Gastrocnemius medialis (tissue), 4 donors: ENCODE measurements around the gene LILRB1. TPM values are rescaled to one million over a fixed set of nuclear protein-coding genes. Genes with fewer than 3 reads are reported as not detected.
"Not testable (repeated sequence)": the region's sequence is repeated elsewhere in the genome, so short reads cannot be mapped to it uniquely, and the experiment has no call there.

Experiments
- ATAC-seq, 2 donors: fragments of 150-250 bp; one replicate each; pipeline ENCODE4 v1.9.1; 2016
- DNase-seq, 2 donors: peaks; one replicate each; pipeline ENCODE4 v3.0.0-alpha.2; 2019
- H3K27ac ChIP-seq, 4 donors: fragments of 200-600 bp; sonication (generic); 1 replicate in 1 of 4; 2 replicates in 3 of 4; pipeline ENCODE4 v1.5.1; 2016 to 2018; ENCODE audit warnings: mild to moderate bottlenecking in 2 of 4, moderate library complexity in 1 of 4
- H3K27me3 ChIP-seq, 3 donors: fragments of 200-600 bp; sonication (generic) in 2 of 3; 1 replicate in 1 of 3; 2 replicates in 2 of 3; pipeline versions ENCODE4 v1.5.1 to v1.6.0; 2016 to 2019; ENCODE audit warnings: mild to moderate bottlenecking in 1 of 3, moderate library complexity in 1 of 3
- H3K36me3 ChIP-seq, 2 donors: fragments of 200-600 bp; sonication (generic) in 1 of 2; one replicate each; pipeline ENCODE4 v1.5.1; 2017 to 2018
- H3K4me1 ChIP-seq, 2 donors: fragments of 200-600 bp; sonication (generic) in 1 of 2; one replicate each; pipeline ENCODE4 v1.5.1; 2016 to 2017; ENCODE audit warnings: mild to moderate bottlenecking in 2 of 2
- H3K4me3 ChIP-seq, 4 donors: fragments of 200-600 bp; sonication (generic) in 3 of 4; 1 replicate in 1 of 4; 2 replicates in 3 of 4; pipeline ENCODE4 v1.5.1; 2016 to 2019; ENCODE audit warnings: mild to moderate bottlenecking in 2 of 4
- H3K9me3 ChIP-seq, 3 donors: fragments of 200-600 bp; sonication (generic) in 2 of 3; 1 replicate in 1 of 3; 2 replicates in 2 of 3; pipeline ENCODE4 v1.5.1; 2016 to 2019
- POLR2A ChIP-seq, 2 donors: fragments of 450-650 bp; IDR thresholded peaks; one replicate each; pipeline ENCODE4 v1.6.1; 2017; ENCODE audit warnings: antibody characterized with exemption in 2 of 2, mild to moderate bottlenecking in 2 of 2, moderate library complexity in 2 of 2
- in situ Hi-C, 4 donors: fragments of 200-750 bp; cut with MboI; loops; one replicate each; pipeline versions ENCODE4 v1.15.0 to v1.8.0; 2017; ENCODE audit warnings: low sequenced_read_pairs in 4 of 4
- intact Hi-C: fragments of 100-400 bp; cut with DNase I; formaldehyde crosslinking; loops from one replicate; pipeline ENCODE4 v1.15.1; 2023; ENCODE audit warnings: low total_unique reads
- total RNA-seq, 4 donors: library from RNA; depleted of rRNA; stranded (reverse); fragments of >200 nt; gene quantifications; one replicate each; pipeline versions ENCODE4 v1.1.0 to v1.2.3, GENCODE V29; 2016
- TF ChIP-seq, protein P1 (sequence below), 5 experiments: fragments of 450-650 bp in 3 of 5; fragments of 200-600 bp in 2 of 5; sonication (generic) in 2 of 5; IDR thresholded peaks in 4 of 5; conservative IDR thresholded peaks in 1 of 5; 1 replicate in 4 of 5; 2 replicates in 1 of 5; pipeline ENCODE4 v1.5.1; 2016 to 2019; ENCODE audit warnings: antibody characterized with exemption in 5 of 5, mild to moderate bottlenecking in 3 of 5, moderate library complexity in 3 of 5

The LILRB1 gene
- total RNA-seq, 4 donors from 2014 or later: 0.39 to 0.69 TPM; not detected in 2

- Histone ChIP-seq H3K4me1 (no peaks in the 10 kb centered on the region), H3K27me3 (no peaks in the 10 kb centered on the region), H3K4me3 (no peak overlapping the region), H3K36me3 (no peaks in the 10 kb centered on the region), H3K9me3 (no peaks in the 10 kb centered on the region), H3K27ac (no peak overlapping the region)
- TF ChIP-seq, protein P1, sequence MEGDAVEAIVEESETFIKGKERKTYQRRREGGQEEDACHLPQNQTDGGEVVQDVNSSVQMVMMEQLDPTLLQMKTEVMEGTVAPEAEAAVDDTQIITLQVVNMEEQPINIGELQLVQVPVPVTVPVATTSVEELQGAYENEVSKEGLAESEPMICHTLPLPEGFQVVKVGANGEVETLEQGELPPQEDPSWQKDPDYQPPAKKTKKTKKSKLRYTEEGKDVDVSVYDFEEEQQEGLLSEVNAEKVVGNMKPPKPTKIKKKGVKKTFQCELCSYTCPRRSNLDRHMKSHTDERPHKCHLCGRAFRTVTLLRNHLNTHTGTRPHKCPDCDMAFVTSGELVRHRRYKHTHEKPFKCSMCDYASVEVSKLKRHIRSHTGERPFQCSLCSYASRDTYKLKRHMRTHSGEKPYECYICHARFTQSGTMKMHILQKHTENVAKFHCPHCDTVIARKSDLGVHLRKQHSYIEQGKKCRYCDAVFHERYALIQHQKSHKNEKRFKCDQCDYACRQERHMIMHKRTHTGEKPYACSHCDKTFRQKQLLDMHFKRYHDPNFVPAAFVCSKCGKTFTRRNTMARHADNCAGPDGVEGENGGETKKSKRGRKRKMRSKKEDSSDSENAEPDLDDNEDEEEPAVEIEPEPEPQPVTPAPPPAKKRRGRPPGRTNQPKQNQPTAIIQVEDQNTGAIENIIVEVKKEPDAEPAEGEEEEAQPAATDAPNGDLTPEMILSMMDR (IDR thresholded peaks at IDR 0.05 in 4 of 5, conservative IDR thresholded peaks at IDR 0.05 in 1 of 5): no peak
- in situ Hi-C loops: no loop called here
- ATAC-seq: no peak
- no peak for DNase-seq
- intact Hi-C loops: no loop called here
Measured at GRCh38 chr19:54616057-54616456, 14.2 kb upstream of the LILRB1 start.

DNA sequence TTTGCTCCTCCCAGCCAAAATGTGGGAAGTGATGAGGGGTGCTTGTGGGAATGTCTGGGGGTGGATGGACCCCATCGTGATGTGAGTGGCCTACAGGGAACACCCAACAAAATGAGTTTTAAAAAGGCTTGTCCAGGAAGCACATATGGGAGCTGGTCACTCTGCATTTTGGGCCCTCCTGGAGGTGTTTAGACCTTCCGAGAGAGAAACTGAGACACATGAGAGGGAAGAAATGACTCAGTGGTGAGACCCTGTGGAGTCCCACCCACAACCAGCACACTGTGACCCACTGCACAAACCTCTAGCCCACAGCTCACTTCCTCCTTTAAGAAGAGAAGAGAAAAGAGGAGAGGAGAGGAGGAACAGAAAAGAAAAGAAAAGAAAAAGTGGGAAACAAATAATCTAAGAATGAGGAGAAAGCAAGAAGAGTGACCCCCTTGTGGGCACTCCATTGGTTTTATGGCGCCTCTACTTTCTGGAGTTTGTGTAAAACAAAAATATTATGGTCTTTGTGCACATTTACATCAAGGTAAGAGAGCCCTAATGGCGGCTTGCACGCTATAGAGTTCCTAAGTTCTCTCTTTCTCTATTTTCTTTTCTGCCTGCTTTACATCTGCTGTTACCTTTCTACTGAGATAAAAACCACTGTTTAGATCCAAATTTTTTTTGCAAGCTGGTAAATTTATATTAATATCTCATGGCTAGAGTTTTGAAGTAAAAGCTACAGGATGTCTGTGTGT is 13.3 kb upstream of the LILRB1 start:
- in situ Hi-C loops: no loop called here
- intact Hi-C loops: no loop called here

GRCh38 chr19:54620464-54620863 is 9.8 kb upstream of the LILRB1 start:
- no peak for ATAC-seq
- H3K36me3 ChIP-seq: no peaks in the 10 kb centered on the region
- no peaks in the 10 kb centered on the region for H3K9me3 ChIP-seq
- DNase-seq: no peak
- H3K27ac ChIP-seq: no peak overlapping the region
- no peak overlapping the region for H3K4me3 ChIP-seq
- no peaks in the 10 kb centered on the region for H3K4me1 ChIP-seq
- intact Hi-C loops: no loop called here
- in situ Hi-C loops: no loop called here
- TF ChIP-seq POLR2A (IDR thresholded peaks at IDR 0.05): no peak
- TF ChIP-seq, protein P1 (IDR thresholded peaks at IDR 0.05 in 4 of 5, conservative IDR thresholded peaks at IDR 0.05 in 1 of 5): no peak
- no peaks in the 10 kb centered on the region for H3K27me3 ChIP-seq

More for the DNA sequence above, 13.3 kb upstream of the LILRB1 start:
- Histone ChIP-seq H3K27ac (no peak overlapping the region), H3K36me3 (no peaks in the 10 kb centered on the region), H3K9me3 (no peaks in the 10 kb centered on the region), H3K4me1 (no peaks in the 10 kb centered on the region), H3K27me3 (no peaks in the 10 kb centered on the region), H3K4me3 (no peak overlapping the region)
- no peak for TF ChIP-seq POLR2A (IDR thresholded peaks at IDR 0.05)
- TF ChIP-seq, protein P1 (IDR thresholded peaks at IDR 0.05 in 4 of 5, conservative IDR thresholded peaks at IDR 0.05 in 1 of 5): no peak
- DNase-seq (no peak), ATAC-seq (no peak)

GRCh38 chr19:54622431-54622830 is 7.9 kb upstream of the LILRB1 start:
- no peaks in the 10 kb centered on the region for H3K36me3 ChIP-seq
- in situ Hi-C loops: no loop called here
- H3K9me3 ChIP-seq: no peaks in the 10 kb centered on the region
- H3K4me3 ChIP-seq: no peak overlapping the region
- intact Hi-C loops: no loop called here
- H3K27ac ChIP-seq: no peak overlapping the region
- no peaks in the 10 kb centered on the region for H3K4me1 ChIP-seq
- no peak for ATAC-seq
- TF ChIP-seq, protein P1 (IDR thresholded peaks at IDR 0.05 in 4 of 5, conservative IDR thresholded peaks at IDR 0.05 in 1 of 5): no peak
- no peak for TF ChIP-seq POLR2A (IDR thresholded peaks at IDR 0.05)
- no peaks in the 10 kb centered on the region for H3K27me3 ChIP-seq
- no peak for DNase-seq

DNA sequence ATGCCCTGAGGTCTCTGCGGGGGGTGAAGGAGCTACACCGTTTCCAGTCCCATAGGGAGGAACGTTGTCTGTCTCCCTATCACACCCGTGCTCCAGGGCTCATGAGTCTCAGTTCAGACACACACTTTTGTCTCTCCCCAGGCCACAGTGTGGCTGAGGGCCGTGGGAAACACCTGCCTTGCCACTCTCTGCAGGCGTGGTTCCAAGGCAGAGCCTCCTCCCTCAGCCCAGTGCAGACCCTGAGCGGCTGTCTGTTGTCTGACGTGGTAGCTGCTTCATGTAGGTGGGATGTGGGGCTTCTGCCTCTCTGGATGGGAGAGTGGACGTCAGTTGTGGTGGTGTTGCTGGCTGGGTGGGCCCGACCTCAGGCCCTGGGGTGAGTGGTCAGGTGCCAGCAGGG is 6.0 kb upstream of the LILRB1 start:
- H3K27ac ChIP-seq, H3K4me3 ChIP-seq, H3K9me3 ChIP-seq, DNase-seq, intact Hi-C loops, ATAC-seq, H3K4me1 ChIP-seq, H3K27me3 ChIP-seq, H3K36me3 ChIP-seq, in situ Hi-C loops: not testable (repeated sequence)

GRCh38 chr19:54624934-54625730 is 5.2 kb upstream of the LILRB1 start:
- H3K36me3 ChIP-seq, H3K4me3 ChIP-seq, H3K27me3 ChIP-seq, DNase-seq, H3K4me1 ChIP-seq, H3K9me3 ChIP-seq, intact Hi-C loops, H3K27ac ChIP-seq, ATAC-seq: not testable (repeated sequence)
- in situ Hi-C loops: loop anchor here in 1 of 4 donors (25.0 kb wide), 1 partner anchor 313 kb away; the partner anchor contains the start of gene LILRA5
